Inflammatory macrophage (primary cell): ENCODE results near the gene KDM4C.
"Not testable (repeated sequence)": the region's sequence is repeated elsewhere in the genome, so short reads cannot be mapped to it uniquely, and the experiment has no call there.

Experiments
- DNase-seq, 2 donors: peaks; one replicate each; pipeline ENCODE4 v3.0.0-alpha.2; 2020 to 2022

KDM4C gene

DNA sequence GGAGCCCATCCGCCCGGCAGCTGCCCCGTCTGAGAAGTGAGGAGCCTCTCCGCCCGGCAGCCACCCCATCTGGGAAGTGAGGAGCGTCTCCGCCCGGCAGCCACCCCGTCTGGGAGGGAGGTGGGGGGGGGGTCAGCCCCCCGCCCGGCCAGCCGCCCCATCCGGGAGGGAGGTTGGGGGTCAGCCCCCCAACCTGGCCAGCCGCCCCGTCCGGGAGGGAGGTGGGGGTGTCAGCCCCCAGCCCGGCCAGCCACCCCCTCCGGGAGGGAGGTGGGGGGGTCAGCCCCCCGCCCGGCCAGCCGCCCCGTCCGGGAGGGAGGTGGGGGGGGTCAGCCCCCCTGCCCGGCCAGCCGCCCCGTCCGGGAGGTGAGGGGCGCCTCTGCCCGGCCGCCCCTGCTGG lies 49.9 kb downstream of the KDM4C start:
- DNase-seq = not testable (repeated sequence)

- DNase-seq = no peak
Measured at GRCh38 chr9:6811436-6811835, 53.7 kb downstream of the KDM4C start.

DNA sequence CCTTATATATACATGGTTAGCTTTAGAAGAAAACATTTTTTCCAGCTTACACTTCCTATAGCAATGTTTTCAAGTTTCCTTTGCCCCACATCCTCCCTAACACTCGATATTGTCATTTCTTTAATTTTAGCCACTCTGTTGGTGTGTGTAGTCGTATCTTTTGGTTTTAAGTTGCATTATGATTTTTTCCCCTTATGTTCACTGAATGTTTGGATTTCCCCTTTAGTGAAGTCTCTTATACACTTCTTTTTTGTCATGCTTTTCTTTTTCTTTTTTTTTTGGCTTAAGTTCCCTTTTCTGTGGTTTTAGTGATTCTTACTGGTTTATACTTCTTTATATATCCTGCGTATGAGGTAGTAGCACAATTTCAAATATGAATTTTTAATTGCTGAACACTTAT lies 58.8 kb downstream of the KDM4C start:
- DNase-seq = no peak

GRCh38 chr9:6818292-6818922 lies 60.6 kb downstream of the KDM4C start:
- DNase-seq = no peak

GRCh38 chr9:6819112-6819511 lies 61.3 kb downstream of the KDM4C start:
- no peak for DNase-seq

GRCh38 chr9:6819529-6819928 lies 61.8 kb downstream of the KDM4C start:
- no peak for DNase-seq

DNA sequence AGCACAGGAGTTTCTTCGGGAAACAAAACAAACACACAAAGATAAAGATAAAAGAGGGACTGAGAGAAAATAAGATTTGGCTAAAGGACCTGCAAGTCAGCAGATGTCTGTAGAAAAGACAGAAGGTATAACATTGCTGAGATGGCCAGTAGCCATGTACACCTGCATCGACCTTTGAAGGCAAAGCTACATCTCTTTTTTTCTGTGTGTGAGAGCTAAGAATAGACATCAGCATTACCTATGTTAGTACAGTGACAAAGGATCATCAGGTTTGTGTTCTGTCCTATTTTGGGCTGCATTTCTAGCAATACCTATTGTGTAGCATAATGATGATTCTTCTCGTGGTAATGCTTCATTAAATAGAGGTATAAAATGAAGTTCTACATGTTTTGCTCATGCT lies 64.9 kb downstream of the KDM4C start:
- no peak for DNase-seq

- peak in 1 of 2 donors; percentile 4 for DNase-seq
Measured at GRCh38 chr9:6827439-6828145, 69.8 kb downstream of the KDM4C start.

DNA sequence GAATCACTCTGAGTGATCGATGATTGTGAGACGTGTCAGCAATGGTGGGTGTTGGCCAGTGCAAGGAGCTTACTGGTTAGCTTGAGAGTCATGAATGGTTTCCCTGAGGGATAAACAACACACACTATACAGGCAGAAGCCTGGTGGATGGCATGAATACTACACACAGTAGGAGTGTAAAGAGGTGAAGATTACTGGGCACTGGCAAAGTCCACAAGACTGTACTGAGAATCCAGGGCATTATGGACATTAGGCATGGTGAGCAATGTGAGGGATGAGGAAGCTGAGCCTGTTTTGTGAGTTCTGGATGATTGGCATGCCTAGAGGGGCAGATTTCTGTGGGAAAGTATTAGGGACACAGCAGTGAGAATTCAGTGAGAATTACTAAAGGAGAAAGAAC lies 71.3 kb downstream of the KDM4C start:
- DNase-seq = no peak

- DNase-seq = no peak
Measured at GRCh38 chr9:6829536-6829935, 71.8 kb downstream of the KDM4C start.

GRCh38 chr9:6833518-6834192 lies 75.9 kb downstream of the KDM4C start:
- no peak for DNase-seq

- DNase-seq = no peak
Measured at GRCh38 chr9:6834306-6834705, 76.5 kb downstream of the KDM4C start.

DNA sequence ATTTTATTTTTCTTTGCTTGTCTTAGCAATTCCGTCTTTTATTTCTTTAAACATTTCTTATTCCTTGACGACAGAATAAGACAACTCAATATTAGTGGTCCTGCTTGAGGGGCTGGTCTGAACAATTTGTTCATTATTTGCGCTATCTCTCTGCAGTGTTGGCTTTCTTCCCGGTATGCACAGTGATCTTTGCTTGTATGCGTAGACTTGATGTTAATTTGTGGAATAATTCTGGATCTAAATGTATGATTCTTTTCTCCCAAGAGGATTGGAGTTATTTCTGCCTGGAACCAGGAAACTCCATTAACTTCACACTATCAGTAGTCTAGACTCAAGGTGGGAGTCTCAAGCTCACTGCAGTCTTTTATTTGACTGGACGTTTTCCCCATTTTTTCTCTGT lies 80.4 kb downstream of the KDM4C start:
- no peak for DNase-seq

DNA sequence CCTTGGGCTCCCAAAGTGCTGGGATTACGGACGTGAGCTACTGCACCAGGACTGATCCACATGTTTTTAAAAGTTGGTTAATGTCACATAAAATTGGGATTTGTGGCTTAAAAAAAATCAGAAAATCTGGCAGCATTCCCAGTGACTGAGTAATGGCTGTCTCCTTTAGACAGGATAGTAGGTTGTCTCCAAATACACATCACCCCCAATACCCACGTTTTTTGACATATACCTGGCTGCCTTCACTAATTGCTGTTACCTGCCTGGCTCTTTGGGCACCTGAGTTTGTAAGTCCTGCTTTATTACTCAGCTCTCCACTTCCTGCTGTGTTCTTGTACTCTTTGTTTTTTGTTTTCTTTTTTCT lies 84.8 kb downstream of the KDM4C start:
- no peak for DNase-seq

GRCh38 chr9:6843742-6844141 lies 86.0 kb downstream of the KDM4C start:
- no peak for DNase-seq

DNA sequence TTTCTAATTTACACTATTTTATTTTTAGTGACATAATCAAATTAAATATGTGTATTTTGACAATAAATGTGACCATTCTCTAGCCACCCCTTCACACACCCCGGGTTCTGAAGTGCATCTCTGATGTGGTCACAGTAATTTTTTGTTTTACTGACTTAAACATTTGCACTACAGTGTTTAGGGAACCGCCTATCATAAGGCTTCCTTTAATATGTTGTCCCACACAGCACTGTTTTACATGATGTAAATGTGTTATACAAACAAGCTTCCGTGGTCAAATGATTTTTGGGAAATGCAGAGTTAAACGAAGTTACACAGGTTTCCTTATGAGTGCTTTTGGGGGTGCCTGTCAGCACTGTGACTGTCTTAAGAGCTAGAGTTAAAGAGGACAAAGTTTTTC lies 86.5 kb downstream of the KDM4C start:
- DNase-seq = no peak

GRCh38 chr9:6845128-6845826 lies 87.5 kb downstream of the KDM4C start:
- no peak for DNase-seq

DNA sequence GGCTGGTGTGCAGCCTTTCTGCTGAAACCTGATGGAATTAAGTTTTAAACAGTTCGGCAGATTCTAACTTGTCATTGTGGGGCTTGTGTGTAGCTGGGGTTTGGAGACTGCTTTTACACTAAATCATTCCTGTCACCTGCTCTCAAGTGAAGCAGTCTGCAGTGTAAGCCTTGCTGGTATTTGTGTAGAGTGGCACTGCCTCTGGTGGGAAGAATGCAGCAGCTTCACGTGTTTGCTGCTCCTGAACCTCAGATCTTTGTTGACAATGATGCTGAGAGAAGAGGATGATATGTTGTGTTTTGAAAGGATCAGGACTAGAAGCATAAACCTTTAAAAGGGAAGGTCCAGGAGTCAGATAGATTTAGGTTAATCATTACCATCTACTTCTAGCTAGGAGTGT lies 88.1 kb downstream of the KDM4C start:
- DNase-seq = no peak

- peak; percentile 21 to 37 for DNase-seq
Measured at GRCh38 chr9:6852243-6852963, 94.6 kb downstream of the KDM4C start.

DNA sequence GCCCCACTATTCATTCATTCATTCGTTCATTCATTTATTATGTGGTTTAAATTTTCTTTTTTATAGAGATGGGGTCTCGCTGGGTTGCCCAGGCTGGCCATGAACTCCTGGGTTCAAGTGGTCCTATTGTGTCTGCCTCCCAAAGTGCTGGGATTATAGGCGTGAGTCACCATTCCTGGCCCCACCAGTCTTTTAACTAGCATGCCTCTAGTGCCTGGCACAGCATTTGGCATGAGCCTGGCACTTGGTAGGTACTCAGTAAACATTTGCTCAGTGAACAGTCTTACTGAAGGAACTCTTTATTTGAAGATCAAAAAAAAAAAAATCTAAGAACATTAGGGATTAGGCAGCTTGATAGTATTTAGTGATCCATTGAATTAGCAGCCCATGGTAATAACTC lies 98.1 kb downstream of the KDM4C start:
- no peak for DNase-seq

DNA sequence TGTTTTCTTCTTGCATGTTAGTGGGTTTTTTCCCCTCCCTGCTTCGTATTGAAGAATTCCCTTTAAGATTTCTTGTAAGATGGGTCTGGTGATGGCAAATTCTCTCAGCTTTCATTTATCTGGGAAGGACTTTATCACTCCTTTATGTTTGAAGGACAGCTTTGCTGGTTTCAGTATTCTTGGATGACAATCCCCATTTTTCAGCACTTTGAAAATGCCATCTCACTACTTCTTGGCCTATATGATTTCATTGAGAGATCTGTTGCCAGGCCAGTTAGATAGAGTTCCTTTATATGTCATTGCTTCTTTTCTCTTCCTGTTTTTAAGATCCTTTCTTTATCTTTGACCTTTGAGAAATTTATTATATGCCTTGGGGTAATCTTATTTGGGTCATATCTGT lies 106.3 kb downstream of the KDM4C start:
- no peak for DNase-seq

DNA sequence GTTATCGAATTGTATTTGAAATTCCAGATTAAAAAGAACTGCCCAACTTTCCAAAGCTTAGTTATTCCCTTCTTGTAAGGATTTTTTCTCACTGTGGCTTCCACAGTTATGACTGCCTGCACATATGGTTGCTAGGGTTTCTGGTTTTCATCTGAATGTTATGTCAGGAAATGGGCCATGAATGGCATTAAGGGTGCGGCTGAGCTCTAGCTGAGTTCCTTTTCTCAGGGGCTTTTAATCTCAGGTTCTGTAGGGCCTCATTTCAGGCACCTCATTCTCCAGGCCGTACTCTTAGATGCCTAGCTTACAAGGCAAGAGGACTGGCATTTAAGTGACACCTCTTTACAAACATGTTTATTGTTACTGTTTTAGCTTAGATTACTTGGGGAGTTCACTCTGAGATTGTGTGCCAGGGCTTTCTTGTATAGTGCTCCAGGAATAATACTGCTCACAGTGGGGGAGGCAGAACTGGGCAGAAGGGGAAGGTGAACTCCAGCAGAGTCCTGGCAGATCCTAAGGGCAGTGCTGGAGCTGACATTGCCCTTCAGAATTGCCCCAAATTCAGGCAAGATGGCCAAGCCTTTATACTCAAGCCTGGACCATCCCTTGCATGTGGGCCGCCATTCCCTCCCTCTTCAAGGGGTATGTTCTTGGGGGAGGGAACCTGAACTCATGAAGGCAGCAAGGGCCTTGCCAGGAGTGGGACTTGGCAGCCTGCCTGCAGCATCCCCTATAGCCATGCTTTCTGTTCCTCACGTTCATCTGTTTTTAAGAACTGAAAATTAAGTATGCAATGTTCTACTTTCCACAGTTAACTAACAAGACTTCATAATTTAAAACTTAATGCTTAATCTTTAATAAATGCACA lies 111.5 kb downstream of the KDM4C start:
- DNase-seq = no peak
